ENCODE results near the gene FLT4. TPM values are rescaled to one million over a fixed set of nuclear protein-coding genes. Genes with fewer than 3 reads are reported as not detected.

Gene FLT4
- total and polyA plus RNA-seq, 5 donors, result 2.0 to 4.8 (median 3.3) TPM

DNA sequence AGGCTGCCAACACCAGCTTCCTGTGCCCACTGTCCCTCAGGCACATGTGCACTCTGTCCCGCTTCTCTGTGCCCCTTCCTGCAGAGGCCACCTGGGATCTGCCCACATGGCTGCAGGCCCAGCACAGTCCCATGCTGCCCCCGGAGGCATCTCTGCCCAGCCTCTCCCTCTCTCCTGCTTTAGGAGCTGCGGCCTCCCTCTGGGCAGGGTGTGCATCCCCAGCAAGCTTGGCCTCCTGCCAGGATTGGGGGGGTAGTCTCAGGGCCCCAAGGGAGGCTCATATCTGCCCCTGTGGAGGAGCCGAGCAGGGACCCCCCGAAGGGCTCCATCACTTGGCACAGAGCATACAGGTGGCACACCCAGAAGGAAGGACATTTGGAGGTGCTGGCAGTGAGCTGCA lies 24.8 kb downstream of the FLT4 start:
- 49% methylated on average over 5 of the region's 5 CpGs for WGBS
- ATAC-seq, result no peak

DNA sequence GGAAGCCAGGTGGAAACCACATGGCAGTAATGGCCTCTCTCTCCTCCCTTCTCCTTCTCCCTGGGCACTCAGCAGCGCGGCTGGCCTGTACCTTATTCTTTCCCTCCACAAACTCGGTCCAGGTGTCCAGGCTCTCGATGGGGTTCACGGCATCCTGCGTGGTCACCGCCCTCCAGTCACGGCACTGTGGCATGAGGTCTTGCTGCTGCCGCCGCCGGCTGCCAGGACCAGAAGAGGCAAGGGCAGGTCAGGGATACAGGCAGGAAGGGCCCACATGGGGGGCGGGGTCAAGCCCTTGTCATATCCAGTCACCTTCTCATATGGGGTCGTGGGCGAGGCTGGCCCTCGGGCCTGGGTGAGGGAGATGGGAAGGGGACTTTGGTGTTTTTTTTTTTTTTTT lies 25.6 kb downstream of the FLT4 start:
- 86% methylated on average over 15 of the region's 15 CpGs for WGBS
- Histone ChIP-seq H3K27ac (ENCODE audit: low read length) (no peak overlapping the region), H3K9me3 (ENCODE audit: control insufficient read depth, low read length) (no peaks in the 10 kb centered on the region), H3K4me1 (ENCODE audit: control insufficient read depth, insufficient read depth, low read length) (no peaks in the 10 kb centered on the region), H3K27me3 (ENCODE audit: control insufficient read depth, insufficient read depth) (no peaks in the 10 kb centered on the region), H3K4me3 (ENCODE audit: low read length) (no peak overlapping the region)
- ATAC-seq, result no peak
- peak in 2 of 3 donors; percentile 35 to 46 for DNase-seq
- intact Hi-C loops (cut with DNase I), result no loop called here

More for the DNA sequence above, 24.8 kb downstream of the FLT4 start:
- Histone ChIP-seq H3K4me3 (ENCODE audit: low read length) (no peak overlapping the region), H3K9me3 (ENCODE audit: control insufficient read depth, low read length) (no peaks in the 10 kb centered on the region), H3K27ac (ENCODE audit: low read length) (no peak overlapping the region), H3K4me1 (ENCODE audit: control insufficient read depth, insufficient read depth, low read length) (no peaks in the 10 kb centered on the region), H3K27me3 (ENCODE audit: control insufficient read depth, insufficient read depth) (no peaks in the 10 kb centered on the region)
- intact Hi-C loops (cut with DNase I), result no loop called here
- peak in 2 of 3 donors; percentile 40 to 65 for DNase-seq

DNA sequence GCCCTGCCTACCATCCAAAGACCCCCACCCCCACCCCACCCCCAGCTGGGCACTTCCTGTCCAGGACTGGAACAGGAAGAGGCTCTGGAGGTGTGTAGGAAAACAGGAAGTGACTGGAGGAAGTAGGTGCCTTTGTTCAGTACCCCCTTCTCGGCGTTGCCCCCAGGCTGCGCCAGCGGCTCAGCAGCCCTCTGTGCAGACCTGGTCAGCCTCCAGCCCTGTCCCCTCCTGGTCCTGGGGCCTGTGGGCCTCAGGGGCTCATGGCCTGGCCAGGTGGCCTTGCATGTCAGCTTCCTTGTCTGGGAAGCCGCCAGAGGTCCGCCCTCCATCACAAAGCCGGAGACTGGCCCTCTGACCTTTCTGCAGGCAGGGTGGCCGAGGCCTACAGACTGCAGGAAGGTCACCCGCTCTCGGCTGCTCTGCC lies 26.0 kb downstream of the FLT4 start:
- WGBS, result 74% methylated on average over 10 of the region's 10 CpGs
- H3K27me3 ChIP-seq (ENCODE audit: control insufficient read depth, insufficient read depth), result no peaks in the 10 kb centered on the region
- H3K27ac ChIP-seq (ENCODE audit: low read length), result no peak overlapping the region
- intact Hi-C loops (cut with DNase I), result no loop called here
- no peaks in the 10 kb centered on the region for H3K4me1 ChIP-seq (ENCODE audit: control insufficient read depth, insufficient read depth, low read length)
- DNase-seq (peak in 2 of 3 donors; percentile 46 to 50), ATAC-seq (no peak)
- no peak overlapping the region for H3K4me3 ChIP-seq (ENCODE audit: low read length)
- H3K9me3 ChIP-seq (ENCODE audit: control insufficient read depth, low read length), result no peaks in the 10 kb centered on the region

DNA sequence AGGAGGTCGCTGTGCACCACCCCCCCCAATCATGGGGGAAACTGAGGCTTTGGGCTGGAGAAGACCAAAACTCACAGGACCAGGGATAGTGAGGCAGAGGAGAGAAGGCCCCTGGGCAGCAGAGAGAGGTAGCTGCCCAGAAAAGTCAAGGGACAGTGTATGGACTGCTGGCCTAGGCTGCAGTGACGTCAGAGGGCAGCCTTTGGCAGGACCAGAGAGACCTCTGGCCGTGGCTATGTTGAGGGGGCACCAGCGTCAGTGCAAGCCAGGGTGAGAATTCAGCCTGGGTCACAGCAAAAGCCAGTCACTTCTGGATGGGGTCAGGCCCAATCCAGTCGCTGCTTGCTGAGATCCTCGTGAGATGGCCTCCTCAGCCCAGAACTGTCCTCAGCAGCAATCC lies 26.5 kb downstream of the FLT4 start:
- no peak for ATAC-seq
- intact Hi-C loops (cut with DNase I), result no loop called here
- Histone ChIP-seq H3K27me3 (ENCODE audit: control insufficient read depth, insufficient read depth) (no peaks in the 10 kb centered on the region), H3K4me1 (ENCODE audit: control insufficient read depth, insufficient read depth, low read length) (no peaks in the 10 kb centered on the region), H3K9me3 (ENCODE audit: control insufficient read depth, low read length) (no peaks in the 10 kb centered on the region), H3K27ac (ENCODE audit: low read length) (no peak overlapping the region), H3K4me3 (ENCODE audit: low read length) (no peak overlapping the region)
- 85% methylated on average over 6 of the region's 6 CpGs for WGBS
- DNase-seq, result peak in 2 of 3 donors; percentile 22 to 23

DNA sequence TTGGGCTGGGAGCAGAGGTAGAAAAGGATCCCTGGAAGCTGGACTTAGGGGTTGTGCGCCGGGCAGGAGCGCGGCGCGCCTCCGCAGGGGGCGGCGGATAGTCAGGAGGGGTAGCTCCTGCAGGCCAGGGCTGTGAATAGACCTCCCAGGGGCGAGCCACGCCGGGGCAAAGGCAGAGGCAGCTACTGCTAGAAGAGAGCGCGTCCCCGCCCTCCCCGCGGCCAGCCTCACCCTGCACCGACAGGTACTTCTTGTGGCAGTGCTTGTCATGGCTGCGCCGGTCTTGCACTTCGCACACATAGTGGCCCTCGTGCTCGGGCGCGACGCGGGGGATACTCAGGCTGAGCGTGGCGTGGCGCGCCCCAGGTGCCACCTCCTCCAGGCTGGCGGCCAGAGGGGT lies 28.1 kb downstream of the FLT4 start:
- intact Hi-C loops (cut with DNase I), result no loop called here
- DNase-seq, result peak in 1 of 3 donors; percentile 46
- Histone ChIP-seq H3K27ac (ENCODE audit: low read length) (no peak overlapping the region), H3K27me3 (ENCODE audit: control insufficient read depth, insufficient read depth) (no peaks in the 10 kb centered on the region), H3K4me1 (ENCODE audit: control insufficient read depth, insufficient read depth, low read length) (no peaks in the 10 kb centered on the region), H3K9me3 (ENCODE audit: control insufficient read depth, low read length) (no peaks in the 10 kb centered on the region), H3K4me3 (ENCODE audit: low read length) (no peak overlapping the region)
- 84% methylated on average over 32 of the region's 32 CpGs for WGBS
- no peak for ATAC-seq

DNA sequence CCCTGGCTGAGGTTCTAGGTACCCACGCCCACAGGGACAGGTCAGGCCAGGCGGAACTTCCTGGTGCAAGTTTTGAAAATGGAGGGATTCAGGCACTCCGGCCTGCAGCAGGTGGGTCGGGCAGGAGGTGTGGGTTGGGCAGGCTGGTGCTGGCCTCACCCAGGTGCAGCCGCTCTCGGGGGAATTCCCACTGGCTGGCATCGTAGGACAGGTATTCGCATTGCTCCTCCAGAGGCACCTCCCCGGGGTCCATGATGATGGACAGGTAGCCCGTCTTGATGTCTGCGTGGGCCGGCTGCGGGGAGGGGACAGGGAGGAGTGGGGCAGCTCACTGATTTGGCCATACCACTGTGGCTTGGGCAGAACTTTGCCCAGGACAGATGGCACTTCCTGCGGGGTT lies 29.4 kb downstream of the FLT4 start:
- intact Hi-C loops (cut with DNase I), result no loop called here
- no peaks in the 10 kb centered on the region for H3K9me3 ChIP-seq (ENCODE audit: control insufficient read depth, low read length)
- WGBS, result 94% methylated on average over 14 of the region's 14 CpGs
- no peak overlapping the region for H3K4me3 ChIP-seq (ENCODE audit: low read length)
- H3K27me3 ChIP-seq (ENCODE audit: control insufficient read depth, insufficient read depth), result no peaks in the 10 kb centered on the region
- DNase-seq (peak in 1 of 3 donors; percentile 52), ATAC-seq (no peak)
- no peak overlapping the region for H3K27ac ChIP-seq (ENCODE audit: low read length)
- no peaks in the 10 kb centered on the region for H3K4me1 ChIP-seq (ENCODE audit: control insufficient read depth, insufficient read depth, low read length)

DNA sequence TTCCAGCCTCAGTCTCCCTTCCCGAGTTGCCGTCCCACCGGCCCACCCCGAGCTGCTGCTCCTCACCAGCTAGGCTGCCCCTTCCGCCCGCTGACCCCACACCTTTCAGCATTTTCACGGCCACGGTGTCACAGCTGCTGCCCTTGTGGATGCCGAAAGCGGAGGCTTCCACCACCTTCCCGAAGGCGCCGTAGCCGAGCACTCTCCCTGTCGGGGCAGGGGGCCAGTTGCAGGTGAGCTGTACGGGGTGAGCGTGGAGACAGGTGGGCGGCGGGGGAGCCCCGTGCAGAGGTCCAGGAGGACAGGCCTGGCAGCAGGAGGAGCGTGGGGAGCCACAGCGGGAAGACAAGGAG lies 29.9 kb downstream of the FLT4 start:
- WGBS, result 79% methylated on average over 22 of the region's 22 CpGs
- Histone ChIP-seq H3K27ac (ENCODE audit: low read length) (no peak overlapping the region), H3K4me3 (ENCODE audit: low read length) (no peak overlapping the region), H3K27me3 (ENCODE audit: control insufficient read depth, insufficient read depth) (no peaks in the 10 kb centered on the region), H3K4me1 (ENCODE audit: control insufficient read depth, insufficient read depth, low read length) (no peaks in the 10 kb centered on the region), H3K9me3 (ENCODE audit: control insufficient read depth, low read length) (no peaks in the 10 kb centered on the region)
- DNase-seq (peak in 1 of 3 donors; percentile 41), ATAC-seq (no peak)
- intact Hi-C loops (cut with DNase I), result no loop called here

DNA sequence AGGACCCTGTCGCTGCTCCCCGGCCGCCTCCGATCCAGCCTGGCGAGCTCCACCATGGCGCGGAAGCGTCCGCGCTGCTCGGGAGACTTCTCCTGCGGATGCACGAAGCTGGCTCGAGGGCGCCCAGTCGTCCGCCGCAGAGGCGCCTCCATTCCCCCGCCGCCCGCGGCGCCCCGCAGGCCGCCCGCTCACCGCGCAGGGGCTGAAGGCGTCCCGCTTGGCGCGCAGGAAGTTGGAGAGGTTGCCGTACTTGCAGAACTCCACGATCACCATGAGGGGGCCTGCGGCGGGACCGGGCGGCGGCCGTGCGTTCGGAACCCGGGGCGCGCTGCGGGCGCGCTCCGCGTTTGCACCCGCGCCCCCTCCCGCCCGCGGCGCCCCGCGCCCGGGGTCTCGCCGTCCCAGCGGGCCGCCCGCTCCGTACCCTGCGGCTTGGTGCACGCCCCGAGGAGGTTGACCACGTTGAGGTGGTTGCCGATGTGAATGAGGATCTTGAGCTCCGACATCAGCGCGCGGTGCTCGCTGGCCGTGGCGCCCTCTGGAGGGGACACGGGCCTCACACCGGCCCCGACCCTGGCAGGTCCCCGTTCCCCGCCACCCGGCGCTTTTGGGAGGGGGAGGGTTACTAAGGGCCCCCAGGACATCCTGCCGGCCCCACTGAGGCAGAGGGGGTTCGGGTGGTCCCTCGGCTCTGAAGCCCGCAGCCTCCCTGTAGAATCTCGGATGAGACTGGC lies 30.4 kb downstream of the FLT4 start:
- Histone ChIP-seq H3K9me3 (ENCODE audit: control insufficient read depth, low read length) (no peaks in the 10 kb centered on the region), H3K27ac (ENCODE audit: low read length) (no peak overlapping the region), H3K27me3 (ENCODE audit: control insufficient read depth, insufficient read depth) (no peaks in the 10 kb centered on the region), H3K4me1 (ENCODE audit: control insufficient read depth, insufficient read depth, low read length) (no peaks in the 10 kb centered on the region), H3K4me3 (ENCODE audit: low read length) (peak overlapping the region; percentile 23)
- no peak for DNase-seq
- no peak for ATAC-seq
- intact Hi-C loops (cut with DNase I), result no loop called here
- 33% methylated on average over 90 of the region's 90 CpGs for WGBS

DNA sequence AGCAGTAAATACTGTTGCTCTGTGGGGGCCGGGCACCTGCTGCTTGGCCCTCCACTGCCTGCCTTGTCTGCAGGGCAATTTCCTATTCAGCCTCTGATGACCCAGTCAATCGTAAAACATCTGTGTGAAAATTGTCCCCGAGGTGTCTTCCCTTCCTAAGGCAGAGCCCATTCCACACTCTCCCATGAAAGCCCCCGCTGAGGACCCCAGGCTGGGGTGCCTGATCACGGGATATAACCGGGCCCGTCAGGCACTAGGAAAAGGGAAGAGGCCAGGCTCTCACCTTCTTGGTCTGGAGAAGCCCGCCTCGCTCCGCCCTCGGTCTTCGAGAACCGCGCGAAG lies 30.9 kb downstream of the FLT4 start:
- WGBS, result 35% methylated on average over 15 of the region's 15 CpGs
- no peak for DNase-seq
- no peaks in the 10 kb centered on the region for H3K27me3 ChIP-seq (ENCODE audit: control insufficient read depth, insufficient read depth)
- intact Hi-C loops (cut with DNase I), result no loop called here
- H3K9me3 ChIP-seq (ENCODE audit: control insufficient read depth, low read length), result no peaks in the 10 kb centered on the region
- no peak overlapping the region for H3K27ac ChIP-seq (ENCODE audit: low read length)
- no peak for ATAC-seq
- no peaks in the 10 kb centered on the region for H3K4me1 ChIP-seq (ENCODE audit: control insufficient read depth, insufficient read depth, low read length)
- peak overlapping the region; percentile 23 for H3K4me3 ChIP-seq (ENCODE audit: low read length)

DNA sequence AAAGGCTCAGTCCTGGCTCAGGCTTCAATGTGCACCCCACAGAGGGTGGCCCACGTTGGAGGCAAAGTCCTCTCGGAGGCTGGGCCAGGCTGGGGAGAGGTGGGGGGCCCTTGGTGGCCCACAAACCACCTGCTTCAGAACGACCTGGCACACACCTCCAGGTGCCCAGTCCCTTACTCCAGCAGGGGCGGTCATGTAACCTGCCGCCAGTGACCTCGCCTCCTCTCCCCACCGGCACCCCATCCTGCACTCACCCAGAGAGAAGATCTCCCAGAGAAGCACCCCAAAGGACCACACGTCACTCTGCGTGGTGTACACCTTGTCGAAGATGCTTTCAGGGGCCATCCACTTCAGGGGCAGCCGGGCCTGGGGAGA lies 35.6 kb downstream of the FLT4 start:
- intact Hi-C loops (cut with DNase I), result no loop called here
- H3K27me3 ChIP-seq (ENCODE audit: control insufficient read depth, insufficient read depth), result no peaks in the 10 kb centered on the region
- no peaks in the 10 kb centered on the region for H3K4me1 ChIP-seq (ENCODE audit: control insufficient read depth, insufficient read depth, low read length)
- ATAC-seq, result no peak
- no peak for DNase-seq
- H3K9me3 ChIP-seq (ENCODE audit: control insufficient read depth, low read length), result no peaks in the 10 kb centered on the region
- no peak overlapping the region for H3K4me3 ChIP-seq (ENCODE audit: low read length)
- WGBS, result 85% methylated on average over 11 of the region's 11 CpGs
- no peak overlapping the region for H3K27ac ChIP-seq (ENCODE audit: low read length)

DNA sequence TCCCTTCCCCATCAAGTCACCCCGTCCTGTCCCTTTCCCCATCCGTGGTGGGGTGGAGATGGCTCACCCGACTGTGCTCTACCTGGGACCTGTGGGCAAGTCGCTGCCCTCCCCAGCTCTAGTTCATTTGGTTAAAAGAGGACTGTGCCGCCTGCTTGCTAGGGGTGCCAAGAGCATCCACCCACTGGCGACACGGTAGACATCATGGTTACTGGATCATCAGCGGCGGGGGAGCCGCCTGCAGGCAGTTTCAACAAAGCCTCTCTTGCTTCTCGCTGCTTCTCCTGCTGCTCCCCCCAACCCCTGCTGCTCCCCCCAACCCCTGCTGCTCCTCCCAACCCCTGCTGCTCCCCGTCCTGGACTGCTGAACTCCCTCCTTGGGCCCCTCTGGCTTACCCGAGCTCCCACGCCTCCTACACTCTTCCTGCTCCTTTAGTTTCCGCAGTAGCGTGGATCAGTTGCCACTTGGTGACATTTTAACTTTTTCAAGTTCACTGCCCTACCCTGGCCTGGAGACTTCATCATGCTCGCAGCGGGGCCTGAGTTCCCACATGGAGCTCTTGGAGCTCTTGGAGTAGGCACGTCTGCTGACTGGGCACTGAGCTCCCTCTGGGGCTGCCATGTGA lies 36.1 kb downstream of the FLT4 start:
- 78% methylated on average over 19 of the region's 19 CpGs for WGBS
- H3K27ac ChIP-seq (ENCODE audit: low read length), result no peak overlapping the region
- DNase-seq, result no peak
- ATAC-seq, result no peak
- H3K4me1 ChIP-seq (ENCODE audit: control insufficient read depth, insufficient read depth, low read length), result no peaks in the 10 kb centered on the region
- H3K27me3 ChIP-seq (ENCODE audit: control insufficient read depth, insufficient read depth), result no peaks in the 10 kb centered on the region
- H3K9me3 ChIP-seq (ENCODE audit: control insufficient read depth, low read length), result no peaks in the 10 kb centered on the region
- intact Hi-C loops (cut with DNase I), result no loop called here
- no peak overlapping the region for H3K4me3 ChIP-seq (ENCODE audit: low read length)

Measured in right cardiac atrium (tissue), 5 donors.